ENCODE data around the gene DHRS2.

- no peak for TF ChIP-seq CTCF (IDR thresholded peaks at IDR 0.05; ENCODE audit: low read depth, low read length)
- no peak for TF ChIP-seq EZH2phosphoT487 (IDR thresholded peaks at IDR 0.05; ENCODE audit: low read depth)
Observed at GRCh38 chr14:23660290-23661226, 24.4 kb downstream of the DHRS2 start.

All from OCI-LY3 (cell line).